Keratinocyte (primary cell): ENCODE results near the gene MRGPRX2. TPM values are rescaled to one million over a fixed set of nuclear protein-coding genes. Genes with fewer than 3 reads are reported as not detected.

Experiments
- DNase-seq: peaks from one replicate; pipeline ENCODE4 v3.0.0-alpha.2; 2011; ENCODE audit warnings: low read depth, missing footprints, low spot score
- FAIRE-seq: peaks from 2 replicates; lab custom pipeline; 2011; peaks lifted over from hg19 to GRCh38; lab: Jason Lieb, UNC
- H2AFZ ChIP-seq: 2 replicates; pipeline ENCODE4 v1.6.0; 2012; ENCODE audit warnings: low read length, control low read depth, inconsistent platforms; ENCODE audit not compliant: control insufficient read depth
- H3K27ac ChIP-seq: 2 replicates; pipeline ENCODE4 v1.5.1; 2011; ENCODE audit warnings: low read length; ENCODE audit not compliant: control insufficient read depth, insufficient read depth
- H3K27me3 ChIP-seq: 3 replicates; pipeline ENCODE4 v1.6.0; 2011; ENCODE audit warnings: low read length; ENCODE audit not compliant: control insufficient read depth, insufficient read depth; ENCODE audit errors: extremely low read depth
- H3K36me3 ChIP-seq, 2 experiments: 2 replicates in 1 of 2; 3 replicates in 1 of 2; pipeline ENCODE4 v1.5.1; 2011; ENCODE audit warnings: low read length in 2 of 2, mild to moderate bottlenecking in 1 of 2; ENCODE audit not compliant: control insufficient read depth in 2 of 2, insufficient read depth in 2 of 2; ENCODE audit errors: extremely low read depth in 1 of 2
- H3K4me1 ChIP-seq: 3 replicates; pipeline ENCODE4 v1.5.1; 2011; ENCODE audit warnings: low read length; ENCODE audit not compliant: control insufficient read depth, insufficient read depth; ENCODE audit errors: extremely low read depth
- H3K4me2 ChIP-seq: 3 replicates; pipeline ENCODE4 v1.6.0; 2011; ENCODE audit warnings: low read depth, low read length; ENCODE audit not compliant: control insufficient read depth, insufficient read depth; ENCODE audit errors: extremely low read depth
- H3K4me3 ChIP-seq, 3 experiments: fragments of 200-600 bp in 1 of 3; sonication (generic) in 1 of 3; 2 replicates in 2 of 3; 3 replicates in 1 of 3; pipeline ENCODE4 v1.5.1; 2011 to 2016; ENCODE audit warnings: low read length in 3 of 3, mild to moderate bottlenecking in 3 of 3, control low read depth in 2 of 3, inconsistent platforms in 1 of 3, low read depth in 1 of 3, mixed read lengths in 1 of 3, mixed run types in 1 of 3, moderate library complexity in 1 of 3; ENCODE audit not compliant: control insufficient read depth in 2 of 3, insufficient read depth in 2 of 3; ENCODE audit errors: extremely low read depth in 1 of 3
- H3K79me2 ChIP-seq: 2 replicates; pipeline ENCODE4 v1.6.0; 2012; ENCODE audit warnings: low read length; ENCODE audit not compliant: control insufficient read depth, insufficient read depth
- H3K9ac ChIP-seq: 3 replicates; pipeline ENCODE4 v1.6.0; 2011; ENCODE audit warnings: low read length; ENCODE audit not compliant: control insufficient read depth, insufficient read depth; ENCODE audit errors: extremely low read depth
- H3K9me1 ChIP-seq: 3 replicates; pipeline ENCODE4 v1.6.0; 2011; ENCODE audit warnings: low read length; ENCODE audit not compliant: control insufficient read depth, insufficient read depth; ENCODE audit errors: extremely low read depth
- H3K9me3 ChIP-seq: 2 replicates; pipeline ENCODE4 v1.5.1; 2012; ENCODE audit warnings: low read depth, low read length; ENCODE audit not compliant: control insufficient read depth
- H4K20me1 ChIP-seq: 3 replicates; pipeline ENCODE4 v1.6.0; 2011; ENCODE audit warnings: low read length; ENCODE audit not compliant: control insufficient read depth, insufficient read depth; ENCODE audit errors: extremely low read depth
- CTCF ChIP-seq, 3 experiments: IDR thresholded peaks in 1 of 3; conservative IDR thresholded peaks in 1 of 3; optimal IDR thresholded peaks in 1 of 3; 2 replicates in 2 of 3; 3 replicates in 1 of 3; pipeline versions ENCODE3 to v1.5.1; 2011; ENCODE audit warnings: low read length in 3 of 3, mild to moderate bottlenecking in 3 of 3, moderate library complexity in 2 of 3, control low read depth in 1 of 3, inconsistent platforms in 1 of 3; ENCODE audit not compliant: insufficient read depth in 2 of 3; ENCODE audit errors: extremely low read depth in 1 of 3
- EZH2 ChIP-seq: IDR thresholded peaks from one replicate; pipeline ENCODE4 v1.6.1; 2012; ENCODE audit warnings: inconsistent platforms, mild to moderate bottlenecking, low read length, moderate library complexity
- dilution Hi-C: fragments of 300-500 bp; cut with MboI; formaldehyde crosslinking; loops from one replicate; pipeline ENCODE4 v1.7.0; 2020; ENCODE audit warnings: low sequenced_read_pairs; ENCODE audit not compliant: extremely low pct_ligation_motif_present
- polyA plus RNA-seq, 5 experiments: library from polyadenylated mRNA; depleted of rRNA in 3 of 5; stranded (reverse) in 3 of 5; stranded (forward) in 1 of 5; unstranded in 1 of 5; fragments of >200 nt; gene quantifications; 1 replicate in 1 of 5; 2 replicates in 3 of 5; 3 replicates in 1 of 5; pipeline versions ENCODE4 v1.2.1 to v1.2.3, GENCODE V29; 2011 to 2012; ENCODE audit warnings: missing spikeins in 2 of 5, low read depth in 1 of 5, low replicate concordance in 1 of 5

MRGPRX2 gene
- polyA plus RNA-seq, 1 donor (not counting 4 experiments of a cell fraction or from before 2014, with no cell fraction given), result not detected

GRCh38 chr11:19020831-19021230 lies 39.7 kb downstream of the MRGPRX2 start:
- Histone ChIP-seq H3K79me2 (no peaks in the 10 kb centered on the region), H3K27ac (no peak overlapping the region), H3K9me3 (no peaks in the 10 kb centered on the region), H3K9me1 (no peaks in the 10 kb centered on the region), H3K4me2 (no peak overlapping the region), H3K27me3 (peaks cover 4% of the 10 kb centered on the region), H4K20me1 (no peaks in the 10 kb centered on the region), H3K4me3 (no peak overlapping the region), H3K36me3 (no peaks in the 10 kb centered on the region), H2AFZ (no peak overlapping the region), H3K9ac (no peak overlapping the region), H3K4me1 (no peaks in the 10 kb centered on the region)
- DNase-seq (no peak), FAIRE-seq (no peak)
- dilution Hi-C loops, result no loop called here
- TF ChIP-seq EZH2 (no peak), CTCF (optimal IDR thresholded peaks at IDR 0.05 in 1 of 3, IDR thresholded peaks at IDR 0.05 in 1 of 3, conservative IDR thresholded peaks at IDR 0.05 in 1 of 3; ENCODE audit: extremely low read depth in 1 of 3, insufficient read depth in 2 of 3, low read length in 3 of 3) (no peak)

- DNase-seq, result no peak
- Histone ChIP-seq H3K9me3 (no peaks in the 10 kb centered on the region), H3K27ac (no peak overlapping the region), H3K4me2 (no peak overlapping the region), H3K9me1 (no peaks in the 10 kb centered on the region), H3K79me2 (no peaks in the 10 kb centered on the region), H3K36me3 (no peaks in the 10 kb centered on the region), H2AFZ (no peak overlapping the region), H4K20me1 (no peaks in the 10 kb centered on the region), H3K4me1 (peaks cover under 1% of the 10 kb centered on the region), H3K9ac (no peak overlapping the region), H3K27me3 (no peaks in the 10 kb centered on the region), H3K4me3 (no peak overlapping the region)
- FAIRE-seq, result no peak
- no peak for TF ChIP-seq CTCF (optimal IDR thresholded peaks at IDR 0.05 in 1 of 3, IDR thresholded peaks at IDR 0.05 in 1 of 3, conservative IDR thresholded peaks at IDR 0.05 in 1 of 3; ENCODE audit: extremely low read depth in 1 of 3, insufficient read depth in 2 of 3, low read length in 3 of 3)
- TF ChIP-seq EZH2, result no peak
- dilution Hi-C loops, result no loop called here
Measured at GRCh38 chr11:19018901-19019300, 41.6 kb downstream of the MRGPRX2 start.
